ENCODE measurements around the gene PTPN2.
"Not testable (repeated sequence)": the region's sequence is repeated elsewhere in the genome, so short reads cannot be mapped to it uniquely, and the experiment has no call there.

The PTPN2 gene

GRCh38 chr18:12769644-12770440, 114.2 kb downstream of the PTPN2 start:
- no peak for DNase-seq

GRCh38 chr18:12769136-12769535, 114.9 kb downstream of the PTPN2 start:
- no peak for DNase-seq

GRCh38 chr18:12768625-12769024, 115.4 kb downstream of the PTPN2 start:
- DNase-seq, result no peak

- DNase-seq, result no peak
Observed at GRCh38 chr18:12767580-12768155, 116.4 kb downstream of the PTPN2 start.

GRCh38 chr18:12766986-12767433, 117.0 kb downstream of the PTPN2 start:
- DNase-seq, result no peak

- no peak for DNase-seq
Observed at GRCh38 chr18:12765586-12765985, 118.5 kb downstream of the PTPN2 start.

GRCh38 chr18:12765126-12765525, 118.9 kb downstream of the PTPN2 start:
- DNase-seq, result no peak

GRCh38 chr18:12758566-12758965, 125.5 kb downstream of the PTPN2 start:
- not testable (repeated sequence) for DNase-seq

GRCh38 chr18:12756619-12757239, 127.3 kb downstream of the PTPN2 start:
- DNase-seq, result not testable (repeated sequence)

- DNase-seq, result not testable (repeated sequence)
Observed at GRCh38 chr18:12755606-12756005, 128.4 kb downstream of the PTPN2 start.

GRCh38 chr18:12754511-12754910, 129.5 kb downstream of the PTPN2 start:
- DNase-seq, result no peak

- DNase-seq, result no peak
Observed at GRCh38 chr18:12751891-12752290, 132.1 kb downstream of the PTPN2 start.

- DNase-seq, result no peak
Observed at GRCh38 chr18:12751503-12751884, 132.5 kb downstream of the PTPN2 start.

- DNase-seq, result no peak
Observed at GRCh38 chr18:12750715-12751502, 133.1 kb downstream of the PTPN2 start.

GRCh38 chr18:12750076-12750714, 133.8 kb downstream of the PTPN2 start:
- peak; percentile 10 to 20 for DNase-seq

GRCh38 chr18:12749121-12749520, 134.9 kb downstream of the PTPN2 start:
- DNase-seq, result no peak

GRCh38 chr18:12748671-12749070, 135.4 kb downstream of the PTPN2 start:
- no peak for DNase-seq

GRCh38 chr18:12747530-12748315, 136.3 kb downstream of the PTPN2 start:
- no peak for DNase-seq

- DNase-seq, result no peak
Observed at GRCh38 chr18:12745095-12745795, 138.8 kb downstream of the PTPN2 start.

- DNase-seq, result peak in 1 of 2 donors; percentile 63
Observed at GRCh38 chr18:12744103-12744502, 139.9 kb downstream of the PTPN2 start.

- no peak for DNase-seq
Observed at GRCh38 chr18:12742453-12742852, 141.6 kb downstream of the PTPN2 start.
